ENCODE results near the gene PGPEP1.
A peak's percentile ranks its signal among the peaks of the same experiment; 100 is the strongest.
"Not testable (repeated sequence)": the region's sequence is repeated elsewhere in the genome, so short reads cannot be mapped to it uniquely, and the experiment has no call there.

The PGPEP1 gene

DNA sequence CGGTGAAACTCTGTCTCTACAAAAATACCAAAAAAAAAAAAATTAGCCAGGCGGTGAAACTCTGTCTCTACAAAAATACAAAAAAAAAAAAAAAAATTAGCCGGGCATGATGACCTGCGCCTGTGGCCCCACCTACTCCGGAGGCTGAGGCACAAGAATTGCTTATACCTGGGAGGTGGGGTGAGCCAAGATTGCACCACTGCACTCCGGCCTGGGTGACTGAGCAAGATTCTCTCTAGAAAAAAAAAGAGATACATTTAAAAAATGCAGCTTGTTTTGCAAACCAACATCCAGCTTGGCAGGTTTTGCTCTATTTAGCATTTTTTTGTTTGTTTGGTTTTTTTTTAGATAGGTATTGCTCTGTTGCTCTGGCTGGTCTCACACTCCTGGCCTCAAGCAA lies 6.7 kb upstream of the PGPEP1 start:
- no peak for FAIRE-seq
- DNase-seq (ENCODE audit: insufficient read length, low spot score), result no peak
- TF ChIP-seq POLR2A (IDR thresholded peaks at IDR 0.05; ENCODE audit: low read depth, low read length), result no peak

DNA sequence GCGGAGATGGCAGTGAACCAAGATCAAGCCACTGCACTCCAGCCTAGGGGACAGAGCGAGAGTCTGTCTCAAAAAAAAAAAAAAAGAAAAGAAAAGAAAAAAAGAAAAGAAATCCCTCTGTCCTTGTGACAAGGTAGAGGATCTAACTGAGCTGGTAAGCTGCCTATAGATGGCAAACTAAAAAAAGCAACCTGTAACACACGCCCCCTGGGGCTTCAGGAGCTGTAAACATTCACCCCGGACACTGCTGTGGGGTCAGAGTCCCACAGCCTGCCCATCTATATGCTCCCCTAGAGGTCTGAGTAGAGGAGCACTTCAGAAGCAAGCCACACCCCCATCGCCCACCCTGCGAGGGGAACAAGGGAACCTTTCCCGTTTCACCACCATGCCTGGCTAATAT lies 4.3 kb upstream of the PGPEP1 start:
- no peak for DNase-seq (ENCODE audit: insufficient read length, low spot score)
- FAIRE-seq, result no peak
- no peak for TF ChIP-seq POLR2A (IDR thresholded peaks at IDR 0.05; ENCODE audit: low read depth, low read length)

DNA sequence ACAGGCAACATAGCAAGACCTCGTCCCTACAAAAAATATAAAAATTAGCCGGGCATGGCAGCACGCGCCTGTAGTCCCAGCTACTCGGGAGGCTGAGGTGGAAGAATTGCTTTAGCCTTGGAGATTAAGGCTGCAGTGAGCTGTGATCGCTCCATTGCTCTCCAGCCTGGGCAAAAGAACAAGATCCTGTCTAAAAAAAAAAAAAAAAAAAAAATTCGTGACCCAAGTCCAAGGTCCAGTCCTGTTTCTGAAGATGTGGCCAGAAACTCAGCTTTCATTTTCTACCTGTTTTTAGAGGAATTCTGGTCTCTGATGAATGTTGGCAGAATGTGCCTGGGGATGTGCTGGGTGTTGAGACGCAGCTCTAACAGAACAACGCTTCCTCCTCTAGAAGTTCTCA lies 1.9 kb upstream of the PGPEP1 start:
- no peak for TF ChIP-seq POLR2A (IDR thresholded peaks at IDR 0.05; ENCODE audit: low read depth, low read length)
- DNase-seq (ENCODE audit: insufficient read length, low spot score) (no peak), FAIRE-seq (no peak)

DNA sequence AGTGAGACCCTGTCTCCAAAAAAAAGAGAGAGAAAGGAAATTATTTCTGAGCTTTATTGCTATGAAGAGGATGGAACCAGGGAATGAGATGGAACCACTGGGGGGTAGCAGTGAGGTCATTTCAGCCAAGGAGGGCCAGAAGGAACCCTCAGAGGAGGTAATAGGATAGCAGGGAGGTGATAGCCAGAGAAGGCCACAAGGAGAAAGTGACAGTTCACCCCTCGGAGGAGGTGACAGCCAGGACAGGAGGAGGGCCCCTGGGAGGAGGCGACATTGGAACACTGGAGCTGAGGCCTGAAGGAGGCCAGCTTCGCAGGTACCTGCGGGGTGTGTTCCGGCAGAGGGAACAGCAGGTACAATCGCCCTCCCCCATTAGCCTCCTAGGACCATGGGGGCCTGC lies 675 bp upstream of the PGPEP1 start:
- DNase-seq (ENCODE audit: insufficient read length, low spot score) (peak; percentile 42), FAIRE-seq (no peak)
- no peak for TF ChIP-seq POLR2A (IDR thresholded peaks at IDR 0.05; ENCODE audit: low read depth, low read length)

DNA sequence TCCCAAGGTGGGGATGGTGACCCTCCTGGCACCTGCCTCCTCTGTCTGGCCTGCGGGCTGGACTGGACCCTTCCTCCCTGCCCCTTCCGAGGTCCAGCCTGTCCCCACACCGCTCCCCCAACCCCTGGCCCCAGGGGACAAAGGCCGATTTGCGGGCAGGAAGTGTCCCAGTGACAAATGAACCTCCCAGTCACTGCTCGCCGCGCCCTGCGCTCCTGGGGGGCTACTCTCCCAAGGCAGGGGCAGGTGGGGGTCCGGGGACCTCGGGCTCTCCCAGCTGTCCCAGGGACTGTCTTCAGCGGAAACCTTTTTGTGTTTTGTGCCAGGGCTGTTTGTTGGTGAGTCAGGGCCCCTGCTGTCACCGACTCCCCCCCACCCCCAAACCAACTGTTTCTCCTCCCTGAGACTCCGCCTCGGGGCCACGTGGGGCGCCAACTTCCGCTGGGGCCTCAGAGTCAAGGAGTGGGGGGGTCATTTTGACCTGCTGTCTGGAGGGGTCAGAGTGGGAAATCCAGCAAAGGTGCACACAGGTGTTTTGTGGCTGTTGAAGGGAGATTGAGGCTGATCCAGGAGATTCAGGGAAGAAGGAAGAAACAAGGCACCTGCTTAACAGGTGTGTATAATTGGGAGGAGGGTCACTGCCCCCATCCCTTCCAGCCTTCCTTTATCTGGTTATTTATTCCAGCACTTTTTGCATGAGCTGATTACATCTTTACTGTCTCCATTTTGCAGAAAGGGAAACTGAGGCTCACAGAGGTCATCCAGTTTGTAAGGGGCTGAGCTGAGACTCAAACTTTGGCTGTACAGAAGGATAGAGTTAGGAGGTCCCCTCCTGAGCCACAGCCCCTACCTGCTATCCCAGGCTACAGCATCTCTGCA lies 831 bp downstream of the PGPEP1 start:
- FAIRE-seq, result no peak

DNA sequence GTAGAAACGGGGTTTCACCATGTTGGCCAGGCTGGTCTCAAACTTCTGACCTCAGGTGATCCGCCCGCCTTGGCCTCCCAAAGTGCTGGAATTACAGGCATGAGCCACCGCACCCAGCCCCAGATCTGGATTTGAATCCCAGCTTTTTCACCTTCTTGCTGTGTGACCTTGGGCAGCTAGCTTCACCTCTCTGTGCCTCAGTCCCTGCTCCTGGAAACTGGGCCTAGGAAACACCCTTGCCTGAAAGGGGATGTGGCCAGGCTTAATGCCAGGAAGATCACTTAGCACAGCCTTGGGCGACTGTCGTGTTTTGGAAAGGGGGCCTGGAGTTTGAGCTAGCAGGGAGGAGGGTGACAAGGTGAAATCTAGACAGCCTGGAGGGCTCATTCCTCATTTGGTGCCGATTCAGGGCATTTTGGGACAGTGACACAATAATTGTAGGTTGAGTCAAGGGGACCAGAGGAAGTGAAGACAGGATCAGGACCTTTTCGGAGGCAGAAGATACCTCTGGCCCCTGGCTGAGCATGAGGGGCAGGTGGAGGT lies 1.8 kb downstream of the PGPEP1 start:
- DNase-seq (ENCODE audit: insufficient read length, low spot score) (no peak), FAIRE-seq (no peak)
- TF ChIP-seq POLR2A (IDR thresholded peaks at IDR 0.05; ENCODE audit: low read depth, low read length), result no peak

More for the DNA sequence above, 831 bp downstream of the PGPEP1 start:
- DNase-seq (ENCODE audit: insufficient read length, low spot score), result peak; percentile 82
- no peak for TF ChIP-seq POLR2A (IDR thresholded peaks at IDR 0.05; ENCODE audit: low read depth, low read length)

DNA sequence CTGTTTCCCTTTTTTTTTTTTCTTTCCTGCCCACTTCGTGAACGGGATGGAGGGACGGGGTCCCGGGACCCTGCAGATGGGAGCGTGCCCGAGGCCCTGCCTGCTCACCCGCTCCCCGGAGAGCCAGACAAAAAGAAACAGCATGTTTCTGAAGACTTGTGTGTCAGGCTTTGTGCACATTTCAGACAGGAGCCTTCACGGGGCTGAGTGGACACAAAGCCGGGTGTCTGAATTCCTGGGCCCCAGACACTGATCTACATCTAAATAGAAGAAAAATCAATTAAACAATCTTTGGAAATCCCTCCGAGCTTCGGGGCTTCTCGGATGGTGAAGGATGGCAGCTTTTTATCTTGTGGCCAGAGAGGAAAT lies 4.2 kb downstream of the PGPEP1 start:
- FAIRE-seq (no peak), DNase-seq (ENCODE audit: insufficient read length, low spot score) (no peak)
- no peak for TF ChIP-seq POLR2A (IDR thresholded peaks at IDR 0.05; ENCODE audit: low read depth, low read length)

DNA sequence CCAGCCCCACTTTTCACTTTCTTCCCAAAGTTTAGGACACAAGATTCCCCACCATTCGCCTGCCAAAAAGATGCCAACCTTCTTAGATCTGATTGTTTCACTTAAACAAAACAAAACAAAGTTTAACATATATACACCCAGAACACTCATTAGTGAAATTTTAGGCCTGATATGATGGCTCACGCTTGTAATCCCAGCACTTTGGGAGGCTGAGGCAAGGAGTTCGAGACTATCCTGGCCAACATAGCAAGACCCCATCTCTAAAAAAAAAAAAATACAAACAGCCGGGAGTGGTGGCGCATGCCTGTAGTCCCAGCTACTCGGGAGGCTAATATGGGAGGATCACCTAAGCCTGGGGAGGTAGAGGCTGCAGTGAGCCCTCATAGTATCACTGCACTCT lies 4.9 kb downstream of the PGPEP1 start:
- TF ChIP-seq POLR2A (IDR thresholded peaks at IDR 0.05; ENCODE audit: low read depth, low read length), result no peak
- no peak for DNase-seq (ENCODE audit: insufficient read length, low spot score)
- no peak for FAIRE-seq

DNA sequence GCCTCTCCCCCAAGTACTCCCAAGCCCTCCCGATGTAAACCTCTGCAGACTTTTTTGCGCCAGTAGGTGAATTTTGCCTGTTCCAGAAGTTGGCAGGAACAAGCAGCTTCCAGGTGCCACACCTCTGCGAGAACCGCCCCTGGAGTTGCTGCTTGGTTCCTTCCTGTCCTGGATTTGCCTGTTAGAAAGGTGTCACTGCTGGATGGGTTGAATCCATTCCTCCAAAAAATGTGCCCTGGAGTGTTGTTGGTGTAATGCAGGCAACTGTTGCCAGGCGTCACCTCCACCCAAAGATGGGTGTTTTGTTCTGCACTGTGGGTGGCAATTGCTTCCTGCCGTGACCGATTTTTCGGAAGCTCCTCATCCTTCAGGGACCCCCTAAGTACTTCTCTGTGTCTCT lies 5.7 kb downstream of the PGPEP1 start:
- FAIRE-seq (no peak), DNase-seq (ENCODE audit: insufficient read length, low spot score) (no peak)
- no peak for TF ChIP-seq POLR2A (IDR thresholded peaks at IDR 0.05; ENCODE audit: low read depth, low read length)

DNA sequence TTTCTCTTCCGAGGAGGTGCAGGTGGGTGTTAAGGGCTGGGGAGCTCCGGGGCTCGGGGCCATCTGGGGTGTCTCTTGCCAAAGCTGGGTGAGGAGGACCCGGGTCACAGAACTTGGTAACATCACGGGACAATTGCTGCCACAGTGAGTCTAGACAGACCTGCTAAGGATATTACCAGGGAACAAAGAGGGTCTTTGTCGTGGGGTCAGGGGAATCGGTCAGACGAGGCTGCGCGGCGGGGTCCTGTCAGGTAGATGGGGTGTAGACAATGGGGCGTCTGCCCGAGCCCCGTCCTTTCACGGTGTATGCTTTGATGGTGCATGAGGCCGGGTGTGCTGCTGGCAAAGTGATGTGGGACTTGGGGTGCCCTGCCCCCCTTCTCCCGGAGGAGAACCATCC lies 7.8 kb downstream of the PGPEP1 start:
- no peak for DNase-seq (ENCODE audit: insufficient read length, low spot score)
- TF ChIP-seq POLR2A (IDR thresholded peaks at IDR 0.05; ENCODE audit: low read depth, low read length), result no peak
- FAIRE-seq, result no peak

DNA sequence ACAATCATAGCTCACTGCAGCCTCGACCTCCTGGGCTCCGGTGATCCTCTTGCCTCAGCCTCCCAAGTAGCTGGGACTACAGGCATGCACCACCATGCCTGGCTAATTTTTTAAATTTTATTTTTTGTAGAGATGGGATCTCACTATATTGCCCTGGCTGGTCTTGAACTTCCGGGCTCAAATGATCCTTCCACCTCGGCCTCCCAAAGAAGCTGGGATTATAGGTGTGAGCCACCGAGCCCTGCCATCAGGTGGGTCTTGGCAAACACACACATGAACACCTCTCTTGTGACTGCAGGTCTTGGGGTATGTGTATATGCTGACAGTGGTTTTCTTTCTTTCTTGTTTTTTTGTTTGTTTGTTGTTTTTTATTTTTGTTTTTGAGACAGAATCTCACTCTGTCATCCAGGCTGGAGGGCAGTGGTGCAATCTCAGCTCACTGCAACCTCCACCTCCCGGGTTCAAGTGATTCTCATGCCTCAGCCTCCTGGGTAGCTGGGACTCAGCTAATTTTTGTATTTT lies 8.5 kb downstream of the PGPEP1 start:
- DNase-seq (ENCODE audit: insufficient read length, low spot score); FAIRE-seq: not testable (repeated sequence)

DNA sequence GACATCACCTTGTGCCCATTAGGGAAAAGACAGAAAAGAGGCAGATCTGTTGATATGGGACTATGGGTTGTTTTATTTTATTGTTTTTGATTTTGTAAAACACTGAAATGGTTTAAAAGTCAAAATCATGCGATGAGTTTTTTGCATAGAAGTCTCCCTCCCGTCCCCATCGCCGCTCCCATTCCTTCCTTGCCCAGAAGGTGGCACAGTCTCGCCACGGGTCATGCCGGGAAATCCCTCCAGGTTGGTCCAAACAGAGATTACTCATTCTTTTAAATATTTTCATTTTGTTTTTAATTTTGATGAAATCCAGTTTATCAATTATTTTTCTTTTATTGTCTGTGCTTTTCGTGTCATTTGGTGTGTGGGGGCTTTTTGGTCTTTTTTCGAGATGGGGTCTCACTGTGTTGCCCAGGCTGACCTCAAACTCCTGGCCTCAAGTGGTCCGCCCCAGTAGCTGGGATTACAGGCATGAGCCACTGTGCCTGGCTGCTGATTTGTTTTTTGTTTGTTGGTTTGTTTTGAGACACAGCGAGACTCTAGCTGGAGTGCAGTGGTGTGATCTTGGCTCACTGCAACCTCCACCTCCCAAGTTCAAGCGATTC lies 9.2 kb downstream of the PGPEP1 start:
- DNase-seq (ENCODE audit: insufficient read length, low spot score), result peak; percentile 51
- TF ChIP-seq POLR2A (IDR thresholded peaks at IDR 0.05; ENCODE audit: low read depth, low read length), result no peak
- FAIRE-seq, result no peak

DNA sequence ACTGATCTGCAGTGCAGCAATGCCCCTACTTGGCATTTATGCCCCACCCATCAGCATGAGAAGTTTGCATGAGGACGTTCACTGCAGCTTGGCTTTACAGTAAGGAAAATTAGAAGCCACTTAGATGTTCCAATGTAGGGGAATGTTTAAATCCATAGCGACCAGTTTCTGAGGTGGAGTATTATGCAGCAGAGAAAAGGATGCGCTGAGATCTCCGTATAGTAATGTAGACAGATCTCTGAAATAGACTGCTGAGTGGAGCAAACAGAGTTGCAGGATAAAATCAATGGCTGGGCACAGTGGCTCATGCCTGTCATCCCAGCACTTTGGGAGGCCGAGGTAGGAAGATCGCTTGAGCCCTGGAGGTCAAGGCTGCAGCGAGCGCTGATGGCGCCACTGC lies 10.1 kb downstream of the PGPEP1 start:
- DNase-seq (ENCODE audit: insufficient read length, low spot score), result no peak
- FAIRE-seq, result no peak
- no peak for TF ChIP-seq POLR2A (IDR thresholded peaks at IDR 0.05; ENCODE audit: low read depth, low read length)

DNA sequence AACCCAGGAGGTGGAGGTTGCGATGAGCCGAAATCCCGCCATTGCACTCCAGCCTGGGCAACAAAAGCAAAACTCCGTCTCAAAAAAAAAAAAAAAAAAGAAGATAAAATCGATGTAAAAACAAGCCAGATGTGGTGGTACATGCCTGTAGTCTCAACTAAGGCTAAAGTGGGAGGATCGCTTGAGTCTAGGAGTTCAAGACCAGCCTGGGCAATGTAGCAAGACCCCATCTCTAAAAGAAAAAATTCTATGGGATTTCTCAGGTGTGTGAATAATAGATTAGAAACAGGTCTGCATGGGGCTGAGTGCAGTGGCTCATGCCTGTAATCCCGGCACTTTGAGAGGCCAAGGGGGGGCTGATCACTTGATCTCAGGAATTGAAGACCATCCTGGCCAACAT lies 11.1 kb downstream of the PGPEP1 start:
- no peak for FAIRE-seq
- no peak for DNase-seq (ENCODE audit: insufficient read length, low spot score)
- no peak for TF ChIP-seq POLR2A (IDR thresholded peaks at IDR 0.05; ENCODE audit: low read depth, low read length)
